Activated T-cell treated with anti-CD3 and anti-CD28 coated beads for 24 hours (primary cell): ENCODE results near the gene PDE1C.

Experiments
- DNase-seq: peaks from one replicate; pipeline ENCODE4 v3.0.0-alpha.2; 2020; ENCODE audit warnings: low read depth

PDE1C gene

GRCh38 chr7:31991406-31991805, 78.8 kb downstream of the PDE1C start:
- DNase-seq: no peak

GRCh38 chr7:31986878-31987518, 83.2 kb downstream of the PDE1C start:
- DNase-seq: no peak

- DNase-seq: no peak
These were observed 87.2 kb downstream of the PDE1C start for GRCh38 chr7:31982962-31983361.

- no peak for DNase-seq
These were observed 88.3 kb downstream of the PDE1C start for GRCh38 chr7:31981874-31982390.

- no peak for DNase-seq
These were observed 90.4 kb downstream of the PDE1C start for GRCh38 chr7:31979690-31980330.

- DNase-seq: no peak
These were observed 94.7 kb downstream of the PDE1C start for GRCh38 chr7:31975546-31975945.

- no peak for DNase-seq
These were observed 95.9 kb downstream of the PDE1C start for GRCh38 chr7:31974351-31974750.

- no peak for DNase-seq
These were observed 99.0 kb downstream of the PDE1C start for GRCh38 chr7:31971049-31971667.

GRCh38 chr7:31970501-31970900, 99.7 kb downstream of the PDE1C start:
- no peak for DNase-seq

- no peak for DNase-seq
These were observed 106.5 kb downstream of the PDE1C start for GRCh38 chr7:31963569-31964175.

- no peak for DNase-seq
These were observed 108.0 kb downstream of the PDE1C start for GRCh38 chr7:31962246-31962645.

- DNase-seq: no peak
These were observed 112.0 kb downstream of the PDE1C start for GRCh38 chr7:31958226-31958625.

- no peak for DNase-seq
These were observed 112.5 kb downstream of the PDE1C start for GRCh38 chr7:31957756-31958155.

- DNase-seq: no peak
These were observed 113.0 kb downstream of the PDE1C start for GRCh38 chr7:31957090-31957720.

GRCh38 chr7:31955641-31956040, 114.6 kb downstream of the PDE1C start:
- no peak for DNase-seq

- no peak for DNase-seq
These were observed 115.2 kb downstream of the PDE1C start for GRCh38 chr7:31955021-31955420.

GRCh38 chr7:31954500-31954899, 115.7 kb downstream of the PDE1C start:
- DNase-seq: no peak

GRCh38 chr7:31953432-31953831, 116.8 kb downstream of the PDE1C start:
- DNase-seq: no peak

- no peak for DNase-seq
These were observed 120.0 kb downstream of the PDE1C start for GRCh38 chr7:31950091-31950755.

GRCh38 chr7:31948029-31948428, 122.2 kb downstream of the PDE1C start:
- DNase-seq: no peak

GRCh38 chr7:31940167-31940566, 130.0 kb downstream of the PDE1C start:
- no peak for DNase-seq

GRCh38 chr7:31939076-31939475, 131.1 kb downstream of the PDE1C start:
- no peak for DNase-seq
